IMR-90 (cell line): ENCODE data around the gene SSTR1.
"Not testable (repeated sequence)": the region's sequence is repeated elsewhere in the genome, so short reads cannot be mapped to it uniquely, and the experiment has no call there.

Experiments
- MAZ ChIP-seq: IDR thresholded peaks from 2 replicates; pipeline ENCODE4 v1.6.1; 2012; ENCODE audit warnings: low read depth, mild to moderate bottlenecking, low read length, improper control_type of control experiment, moderate library complexity, borderline replicate concordance
- MXI1 ChIP-seq: IDR thresholded peaks from 2 replicates; pipeline ENCODE4 v1.6.1; 2012; ENCODE audit warnings: low read depth, mild to moderate bottlenecking, low read length, moderate library complexity, borderline replicate concordance
- POLR2A ChIP-seq: IDR thresholded peaks from 2 replicates; pipeline ENCODE4 v1.6.1; 2012; ENCODE audit warnings: mild to moderate bottlenecking, low read depth, low read length
- RAD21 ChIP-seq: IDR thresholded peaks from 2 replicates; pipeline ENCODE4 v1.6.1; 2012; ENCODE audit warnings: low read length, improper control_type of control experiment
- RFX5 ChIP-seq: IDR thresholded peaks from 2 replicates; pipeline ENCODE4 v1.8.0; 2012; ENCODE audit warnings: low read depth, mild to moderate bottlenecking, low read length, moderate library complexity
- TF ChIP-seq, protein P1 (sequence below): conservative IDR thresholded peaks from 2 replicates; pipeline ENCODE4 v1.5.1; 2012; ENCODE audit warnings: mild to moderate bottlenecking, low read depth, low read length, improper control_type of control experiment

DNA sequence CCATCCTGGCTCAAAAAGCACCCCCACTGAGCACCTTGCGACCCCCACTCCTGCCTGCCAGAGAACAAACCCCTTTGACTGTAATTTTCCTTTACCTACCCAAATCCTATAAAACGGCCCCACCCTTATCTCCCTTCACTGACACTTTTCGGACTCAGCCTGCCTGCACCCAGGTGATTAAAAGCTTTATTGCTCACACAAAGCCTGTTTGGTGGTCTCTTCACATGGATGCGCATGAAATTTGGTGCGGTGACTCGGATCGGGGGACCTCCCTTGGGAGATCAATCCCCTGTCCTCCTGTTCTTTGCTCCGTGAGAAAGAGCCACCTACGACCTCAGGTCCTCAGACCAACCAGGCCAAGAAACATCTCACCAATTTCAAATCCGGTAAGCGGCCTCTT is 16.9 kb upstream of the SSTR1 start:
- not testable (repeated sequence) for TF ChIP-seq RAD21, POLR2A, RFX5, MAZ, MXI1
- TF ChIP-seq, protein P1, sequence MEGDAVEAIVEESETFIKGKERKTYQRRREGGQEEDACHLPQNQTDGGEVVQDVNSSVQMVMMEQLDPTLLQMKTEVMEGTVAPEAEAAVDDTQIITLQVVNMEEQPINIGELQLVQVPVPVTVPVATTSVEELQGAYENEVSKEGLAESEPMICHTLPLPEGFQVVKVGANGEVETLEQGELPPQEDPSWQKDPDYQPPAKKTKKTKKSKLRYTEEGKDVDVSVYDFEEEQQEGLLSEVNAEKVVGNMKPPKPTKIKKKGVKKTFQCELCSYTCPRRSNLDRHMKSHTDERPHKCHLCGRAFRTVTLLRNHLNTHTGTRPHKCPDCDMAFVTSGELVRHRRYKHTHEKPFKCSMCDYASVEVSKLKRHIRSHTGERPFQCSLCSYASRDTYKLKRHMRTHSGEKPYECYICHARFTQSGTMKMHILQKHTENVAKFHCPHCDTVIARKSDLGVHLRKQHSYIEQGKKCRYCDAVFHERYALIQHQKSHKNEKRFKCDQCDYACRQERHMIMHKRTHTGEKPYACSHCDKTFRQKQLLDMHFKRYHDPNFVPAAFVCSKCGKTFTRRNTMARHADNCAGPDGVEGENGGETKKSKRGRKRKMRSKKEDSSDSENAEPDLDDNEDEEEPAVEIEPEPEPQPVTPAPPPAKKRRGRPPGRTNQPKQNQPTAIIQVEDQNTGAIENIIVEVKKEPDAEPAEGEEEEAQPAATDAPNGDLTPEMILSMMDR = not testable (repeated sequence)
